A673 (cell line): ENCODE results near the gene AMOTL1.
"Not testable (repeated sequence)": the region's sequence is repeated elsewhere in the genome, so short reads cannot be mapped to it uniquely, and the experiment has no call there.

Experiments
- CTCF ChIP-seq: fragments of 300-800, 200-600 bp; sonication (generic); conservative IDR thresholded peaks from 2 replicates; pipeline ENCODE4 v1.5.1; 2017; ENCODE audit warnings: low read depth, mild to moderate bottlenecking, antibody characterized with exemption, low read length, moderate library complexity, mixed read lengths
- EZH2 ChIP-seq: fragments of 200-600 bp; sonication (generic); IDR thresholded peaks from 2 replicates; pipeline ENCODE4 v1.6.1; 2017; ENCODE audit warnings: borderline replicate concordance, low read depth, mild to moderate bottlenecking, mixed read lengths, antibody characterized with exemption, low read length; ENCODE audit not compliant: poor library complexity, severe bottlenecking

GRCh38 chr11:94913718-94914394 lies 145.7 kb downstream of the AMOTL1 start:
- not testable (repeated sequence) for TF ChIP-seq CTCF, EZH2
